ENCODE measurements around the gene KLF18.

KLF18 gene

GRCh38 chr1:44089371-44090048 is 51.9 kb downstream of the KLF18 start (continued):
- peak; percentile 53; the same call in 1 of the 2 replicates for TF ChIP-seq HIC1 (tag by site-specific recombination; IDR thresholded peaks at IDR 0.05)
- TF ChIP-seq SP7 (tag by site-specific recombination; IDR thresholded peaks at IDR 0.05): peak; percentile 94
- TF ChIP-seq ZNF366 (tag by site-specific recombination; conservative IDR thresholded peaks at IDR 0.05): peak; percentile 62
- TF ChIP-seq ZNF692 (tag by site-specific recombination; IDR thresholded peaks at IDR 0.05): peak; percentile 63; the same call in 1 of the 2 replicates

All from HEK293 (cell line).